HFF-Myc (cell line): ENCODE measurements around the gene ALDH4A1.

Experiments used
- DNase-seq: peaks from one replicate; pipeline ENCODE4 v3.0.0-alpha.2; 2011; ENCODE audit warnings: low read depth; ENCODE audit errors: extremely low read depth
- H3K4me3 ChIP-seq: replicated peaks from 2 replicates; pipeline ENCODE4 v1.5.1; 2011; ENCODE audit warnings: low read depth, mild to moderate bottlenecking, control low read depth, low read length
- TF ChIP-seq, protein P1 (sequence below): IDR thresholded peaks from 2 replicates; pipeline ENCODE4 v1.5.1; 2012; ENCODE audit warnings: mild to moderate bottlenecking, low read depth, low read length, control low read depth; ENCODE audit errors: missing control alignments

Gene ALDH4A1

DNA sequence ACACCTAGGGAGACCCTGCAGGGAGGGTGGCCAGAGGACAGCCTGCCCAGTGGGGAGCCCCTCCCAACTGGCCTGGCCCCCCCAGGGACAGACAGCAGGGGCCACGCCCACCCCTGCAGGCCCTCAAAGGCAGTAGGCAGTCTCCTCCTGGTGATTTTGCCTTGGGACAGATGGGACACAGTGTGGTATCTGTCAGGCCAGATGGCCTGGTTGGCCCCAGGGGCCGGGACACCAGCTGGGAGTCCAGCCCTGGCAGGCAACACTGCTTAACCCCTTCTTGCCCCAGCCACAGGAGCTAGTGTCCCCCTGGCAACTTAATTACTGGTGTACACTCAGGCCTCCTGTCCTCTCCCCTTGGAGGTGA lies 36.3 kb upstream of the ALDH4A1 start:
- no peak for DNase-seq
- H3K4me3 ChIP-seq = no peak overlapping the region
- TF ChIP-seq, protein P1, sequence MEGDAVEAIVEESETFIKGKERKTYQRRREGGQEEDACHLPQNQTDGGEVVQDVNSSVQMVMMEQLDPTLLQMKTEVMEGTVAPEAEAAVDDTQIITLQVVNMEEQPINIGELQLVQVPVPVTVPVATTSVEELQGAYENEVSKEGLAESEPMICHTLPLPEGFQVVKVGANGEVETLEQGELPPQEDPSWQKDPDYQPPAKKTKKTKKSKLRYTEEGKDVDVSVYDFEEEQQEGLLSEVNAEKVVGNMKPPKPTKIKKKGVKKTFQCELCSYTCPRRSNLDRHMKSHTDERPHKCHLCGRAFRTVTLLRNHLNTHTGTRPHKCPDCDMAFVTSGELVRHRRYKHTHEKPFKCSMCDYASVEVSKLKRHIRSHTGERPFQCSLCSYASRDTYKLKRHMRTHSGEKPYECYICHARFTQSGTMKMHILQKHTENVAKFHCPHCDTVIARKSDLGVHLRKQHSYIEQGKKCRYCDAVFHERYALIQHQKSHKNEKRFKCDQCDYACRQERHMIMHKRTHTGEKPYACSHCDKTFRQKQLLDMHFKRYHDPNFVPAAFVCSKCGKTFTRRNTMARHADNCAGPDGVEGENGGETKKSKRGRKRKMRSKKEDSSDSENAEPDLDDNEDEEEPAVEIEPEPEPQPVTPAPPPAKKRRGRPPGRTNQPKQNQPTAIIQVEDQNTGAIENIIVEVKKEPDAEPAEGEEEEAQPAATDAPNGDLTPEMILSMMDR = no peak

DNA sequence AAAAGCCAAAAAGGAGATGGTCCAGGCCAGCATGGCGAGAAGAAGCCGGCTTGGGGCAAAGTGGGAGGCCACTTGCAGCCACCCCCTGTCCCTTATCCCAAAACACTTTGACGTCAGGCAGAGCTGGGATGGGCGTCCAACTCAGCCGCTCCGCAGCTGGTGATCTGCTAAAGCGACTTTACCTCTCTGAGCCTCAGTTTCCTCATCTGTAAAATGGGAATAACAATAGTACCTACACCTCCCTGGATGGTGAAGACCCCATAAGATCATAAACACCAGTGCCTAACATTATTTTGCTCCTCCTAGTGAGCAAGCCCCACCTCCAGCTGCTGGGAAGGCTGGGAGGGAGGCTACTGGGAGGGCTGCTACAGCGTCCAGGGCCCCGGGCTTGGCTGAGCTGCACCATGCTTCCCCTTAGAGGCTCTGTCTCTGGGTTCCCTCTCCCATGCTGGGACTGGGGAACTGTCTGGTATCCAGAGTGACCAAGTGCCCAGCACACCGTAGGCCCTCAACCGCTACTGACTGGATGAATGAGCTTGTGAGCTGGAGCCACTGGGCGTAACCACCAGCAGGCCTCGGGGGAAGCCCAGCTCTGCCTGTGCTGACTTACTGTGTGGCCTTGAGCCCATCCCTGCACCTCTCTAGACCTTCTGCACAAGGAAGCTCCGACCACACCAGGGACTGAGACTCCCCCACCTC lies 35.8 kb upstream of the ALDH4A1 start:
- no peak for DNase-seq
- H3K4me3 ChIP-seq = no peak overlapping the region
- TF ChIP-seq, protein P1 = no peak

DNA sequence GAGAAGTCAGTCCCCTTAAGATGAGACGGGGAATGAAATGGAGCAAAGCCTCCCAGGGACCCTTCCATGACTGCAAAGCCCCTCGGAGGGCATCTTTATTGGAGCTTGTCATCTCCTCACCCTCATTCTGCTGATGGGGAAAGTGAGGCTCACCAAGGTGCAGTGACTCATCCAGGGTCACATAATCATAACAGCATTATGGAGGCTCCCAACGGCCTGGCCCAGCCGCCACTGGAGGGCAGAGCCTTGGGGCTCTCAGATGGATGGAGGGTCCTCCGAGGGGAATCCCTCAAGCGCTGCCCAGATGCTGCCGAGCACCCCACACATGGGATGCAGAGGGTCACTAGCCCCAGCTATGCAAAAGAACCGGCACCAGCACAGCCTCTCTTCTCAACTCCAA lies 35.2 kb upstream of the ALDH4A1 start:
- TF ChIP-seq, protein P1 = no peak
- H3K4me3 ChIP-seq = no peak overlapping the region
- DNase-seq = no peak

DNA sequence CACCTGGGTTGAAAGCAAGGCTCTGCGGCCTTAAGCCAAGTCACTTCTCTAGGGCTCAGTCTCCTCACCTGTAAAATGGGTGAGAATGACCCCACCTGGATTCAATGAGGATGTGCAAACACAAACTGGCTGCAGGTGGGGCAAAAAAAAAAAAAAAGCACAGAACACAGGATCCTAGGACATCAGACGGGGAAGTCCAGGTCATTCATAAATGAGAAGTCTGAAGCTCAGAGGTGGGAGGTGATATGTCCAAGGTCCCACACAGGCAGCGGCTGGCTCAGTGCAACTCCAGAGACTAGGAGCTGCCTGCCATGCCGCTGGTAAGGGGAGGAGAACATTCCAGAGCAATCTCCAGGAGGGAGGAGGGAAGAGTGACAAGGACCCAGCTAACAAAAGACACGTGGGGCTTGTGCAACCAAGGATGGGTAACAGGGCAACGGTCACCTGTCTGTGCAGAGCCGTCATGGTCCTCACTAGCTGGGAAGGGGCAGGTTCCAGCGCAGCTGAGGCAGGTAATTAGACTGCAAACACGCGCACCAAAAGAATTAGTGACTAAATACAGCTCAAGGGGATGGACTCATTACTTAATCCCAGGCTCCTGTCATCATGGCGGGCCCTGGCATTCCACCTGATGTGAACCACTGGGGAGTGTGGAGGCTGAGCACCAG lies 34.6 kb upstream of the ALDH4A1 start:
- no peak for DNase-seq
- H3K4me3 ChIP-seq = no peak overlapping the region
- TF ChIP-seq, protein P1 = no peak

DNA sequence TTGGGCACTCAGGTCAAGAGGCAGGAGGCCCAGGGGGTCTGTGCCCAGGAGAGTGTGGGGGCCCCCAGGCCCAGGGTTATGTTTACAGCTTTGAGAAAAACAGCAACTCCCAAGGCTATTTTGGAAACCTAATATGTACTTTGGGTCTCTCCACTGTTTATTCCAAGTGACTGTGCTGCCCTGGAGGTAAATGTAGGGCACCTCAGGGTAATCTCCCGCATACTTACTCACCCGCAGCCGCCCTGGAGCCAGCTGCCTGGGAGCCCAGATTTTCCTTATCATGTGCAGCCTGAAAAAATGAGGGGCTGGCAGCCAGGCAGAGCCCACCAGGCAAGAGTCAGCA lies 34.1 kb upstream of the ALDH4A1 start:
- H3K4me3 ChIP-seq = no peak overlapping the region
- DNase-seq = no peak
- TF ChIP-seq, protein P1 = no peak

DNA sequence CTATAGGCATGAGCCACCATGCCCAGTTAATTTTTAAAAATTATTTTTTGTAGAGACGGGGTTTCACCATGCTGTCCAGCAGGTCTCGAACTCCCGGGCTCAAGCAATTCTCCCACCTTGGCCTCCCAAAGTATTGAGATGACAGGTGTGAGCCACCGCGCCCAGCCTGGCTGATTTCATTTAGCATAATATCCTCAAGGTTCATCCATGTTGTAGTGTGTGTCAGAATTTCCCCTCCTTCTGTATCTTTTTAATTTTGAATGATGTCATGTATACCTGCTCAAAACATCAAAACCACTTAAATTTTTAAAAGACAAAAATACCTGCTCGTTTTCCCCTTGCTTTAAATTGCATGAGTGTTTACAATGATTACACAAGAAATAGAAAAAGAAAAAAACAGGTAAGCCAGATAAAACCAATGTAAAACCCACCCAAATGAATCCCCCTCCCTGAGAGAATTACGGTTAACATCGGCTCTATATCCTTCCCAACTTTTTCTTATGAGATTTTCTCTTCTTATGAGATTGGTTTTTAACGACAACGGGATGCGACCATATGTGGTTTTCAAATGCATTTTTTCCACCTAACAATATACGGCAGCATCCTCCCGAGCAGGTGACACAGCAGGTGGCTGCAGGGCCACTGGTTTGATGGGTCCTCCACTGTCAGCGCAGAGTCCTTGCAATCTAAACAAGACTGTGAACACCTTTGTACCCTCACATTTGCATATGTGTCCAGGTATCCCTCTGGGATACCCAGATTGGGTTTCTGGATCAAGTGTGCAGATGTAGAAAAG lies 32.0 kb upstream of the ALDH4A1 start:
- H3K4me3 ChIP-seq = no peak overlapping the region

More for the DNA sequence above, 32.0 kb upstream of the ALDH4A1 start:
- TF ChIP-seq, protein P1 = no peak
- no peak for DNase-seq
